Smooth muscle cell (in vitro differentiated cells): ENCODE data around the gene BTNL3. TPM values are rescaled to one million over a fixed set of nuclear protein-coding genes. Genes with fewer than 3 reads are reported as not detected.
"Not testable (repeated sequence)": the region's sequence is repeated elsewhere in the genome, so short reads cannot be mapped to it uniquely, and the experiment has no call there.

Source experiments
- DNase-seq: peaks from one replicate; lab custom pipeline; 2025; ENCODE audit not compliant: unreplicated experiment; lab: John Stamatoyannopoulos, UW
- H2AFZ ChIP-seq: fragments of 200-600 bp; sonication (generic); 2 replicates; pipeline ENCODE4 v1.6.0; 2016; ENCODE audit warnings: antibody characterized with exemption, low read depth, mild to moderate bottlenecking
- H3F3A ChIP-seq: fragments of 200-600 bp; sonication (generic); 2 replicates; pipeline ENCODE4 v1.6.0; 2017; ENCODE audit warnings: antibody characterized with exemption, low read depth
- H3K27ac ChIP-seq: fragments of 200-600 bp; sonication (generic); 2 replicates; pipeline ENCODE4 v1.5.1; 2016; ENCODE audit warnings: low read depth, mild to moderate bottlenecking
- H3K27me3 ChIP-seq: fragments of 200-600 bp; sonication (generic); 2 replicates; pipeline ENCODE4 v1.6.1; 2016; ENCODE audit warnings: low read depth, mild to moderate bottlenecking
- H3K36me3 ChIP-seq: fragments of 200-600 bp; sonication (generic); 2 replicates; pipeline ENCODE4 v1.5.1; 2016; ENCODE audit warnings: low read depth
- H3K4me1 ChIP-seq: fragments of 200-600 bp; sonication (generic); 2 replicates; pipeline ENCODE4 v1.5.1; 2016; ENCODE audit warnings: low read depth
- H3K4me2 ChIP-seq: fragments of 200-600 bp; sonication (generic); 2 replicates; pipeline ENCODE4 v1.6.0; 2016; ENCODE audit warnings: mild to moderate bottlenecking
- H3K4me3 ChIP-seq: fragments of 200-600 bp; sonication (generic); 2 replicates; pipeline ENCODE4 v1.5.1; 2016; ENCODE audit warnings: mild to moderate bottlenecking
- H3K79me2 ChIP-seq: fragments of 200-600 bp; sonication (generic); 2 replicates; pipeline ENCODE4 v1.6.0; 2016; ENCODE audit warnings: low read depth, mild to moderate bottlenecking
- H3K9ac ChIP-seq: fragments of 200-600 bp; sonication (generic); 2 replicates; pipeline ENCODE4 v1.6.0; 2016; ENCODE audit warnings: low read depth
- H3K9me3 ChIP-seq: fragments of 200-600 bp; sonication (generic); replicated peaks from 2 replicates; pipeline ENCODE4 v1.5.1; 2016; ENCODE audit warnings: low read depth
- H4K20me1 ChIP-seq: fragments of 200-600 bp; sonication (generic); 2 replicates; pipeline ENCODE4 v1.6.0; 2016; ENCODE audit warnings: low read depth
- CTCF ChIP-seq: fragments of 200-600 bp; sonication (generic); IDR thresholded peaks from 2 replicates; pipeline ENCODE4 v1.5.1; 2017; ENCODE audit warnings: borderline replicate concordance, mild to moderate bottlenecking, antibody characterized with exemption; ENCODE audit not compliant: insufficient read depth, poor library complexity, severe bottlenecking
- WGBS: methylation state at CpG from one replicate; pipeline ENCODE4 v1.1.7; 2016; ENCODE audit warnings: low lambda C conversion rate; 5-methylcytosine and 5-hydroxymethylcytosine counted together
- polyA plus RNA-seq: library from polyadenylated mRNA; unstranded; fragments of >200 nt; fragmentation: Nextera tagmentation; extraction: Ambion mirVana; gene quantifications from 2 replicates; pipeline ENCODE4 v1.2.1, GENCODE V29; 2016
- total RNA-seq: library from RNA; depleted of rRNA; stranded (reverse); fragments of >200 nt; gene quantifications from 2 replicates; pipeline ENCODE4 v1.2.3, GENCODE V29; 2014

The BTNL3 gene
- total and polyA plus RNA-seq, 2 experiments from 2014 or later: not detected

GRCh38 chr5:181044093-181044599 is 55.5 kb downstream of the BTNL3 start:
- H3F3A ChIP-seq: no peaks in the 10 kb centered on the region
- no peak overlapping the region for H3K4me2 ChIP-seq
- 90% methylated on average over 10 of the region's 10 CpGs for WGBS
- TF ChIP-seq CTCF: no peak
- no peaks in the 10 kb centered on the region for H3K9me3 ChIP-seq
- no peak overlapping the region for H3K4me3 ChIP-seq
- no peaks in the 10 kb centered on the region for H3K79me2 ChIP-seq
- no peaks in the 10 kb centered on the region for H4K20me1 ChIP-seq
- no peak overlapping the region for H3K27ac ChIP-seq
- no peak overlapping the region for H2AFZ ChIP-seq
- H3K27me3 ChIP-seq: peaks cover 48% of the 10 kb centered on the region
- DNase-seq: no peak
- H3K9ac ChIP-seq: no peak overlapping the region
- no peaks in the 10 kb centered on the region for H3K36me3 ChIP-seq
- H3K4me1 ChIP-seq: no peaks in the 10 kb centered on the region

DNA sequence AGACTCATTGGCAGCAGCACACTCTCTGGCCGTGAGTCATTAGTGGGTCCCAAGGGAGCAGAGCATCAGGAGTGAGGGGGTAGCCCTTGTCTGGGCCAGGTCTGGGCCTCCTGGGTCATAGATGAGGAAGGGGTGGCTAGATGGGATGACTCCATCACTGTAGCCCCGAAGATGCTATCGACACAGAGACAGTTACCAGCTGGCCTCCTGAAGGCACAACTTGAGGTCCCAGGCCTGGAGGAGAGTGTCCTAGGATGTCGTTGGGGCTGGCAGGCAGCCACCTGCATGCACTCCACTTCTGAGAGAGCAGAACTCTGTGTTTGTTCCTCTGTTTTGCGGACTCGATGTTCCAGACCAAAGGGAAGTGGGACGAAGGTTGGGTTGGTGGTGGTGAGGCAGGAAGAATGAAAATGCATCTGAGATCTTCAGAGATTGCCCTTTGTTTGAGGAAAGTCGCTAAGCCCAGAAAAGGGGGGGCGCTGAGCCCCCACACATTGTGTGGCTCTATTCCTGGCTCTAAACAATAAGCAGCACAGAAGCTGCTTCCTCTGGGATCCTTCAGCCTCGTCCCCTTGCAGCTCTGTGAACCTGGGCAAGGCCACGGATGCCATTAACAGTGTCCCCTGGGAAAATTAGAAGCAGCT is 56.1 kb downstream of the BTNL3 start:
- H3K4me1 ChIP-seq: no peaks in the 10 kb centered on the region
- H3K9ac ChIP-seq: no peak overlapping the region
- H3K36me3 ChIP-seq: no peaks in the 10 kb centered on the region
- no peak overlapping the region for H2AFZ ChIP-seq
- WGBS: 81% methylated on average over 11 of the region's 11 CpGs
- no peak overlapping the region for H3K4me2 ChIP-seq
- no peak for DNase-seq
- no peak overlapping the region for H3K4me3 ChIP-seq
- no peak overlapping the region for H3K27ac ChIP-seq
- no peaks in the 10 kb centered on the region for H3K9me3 ChIP-seq
- H3K79me2 ChIP-seq: no peaks in the 10 kb centered on the region
- no peaks in the 10 kb centered on the region for H3F3A ChIP-seq
- H3K27me3 ChIP-seq: peaks cover 55% of the 10 kb centered on the region
- H4K20me1 ChIP-seq: no peaks in the 10 kb centered on the region
- no peak for TF ChIP-seq CTCF

GRCh38 chr5:181045316-181045715 is 56.7 kb downstream of the BTNL3 start:
- Histone ChIP-seq H3K4me3 (no peak overlapping the region), H3K4me2 (no peak overlapping the region), H3K79me2 (no peaks in the 10 kb centered on the region), H3K27ac (no peak overlapping the region), H4K20me1 (no peaks in the 10 kb centered on the region), H2AFZ (no peak overlapping the region), H3K4me1 (no peaks in the 10 kb centered on the region), H3K9me3 (no peaks in the 10 kb centered on the region), H3K36me3 (no peaks in the 10 kb centered on the region), H3F3A (no peaks in the 10 kb centered on the region), H3K27me3 (peaks cover 57% of the 10 kb centered on the region), H3K9ac (no peak overlapping the region)
- TF ChIP-seq CTCF: no peak
- WGBS: 81% methylated on average over 10 of the region's 10 CpGs
- no peak for DNase-seq

GRCh38 chr5:181045857-181046256 is 57.2 kb downstream of the BTNL3 start:
- not testable (repeated sequence) for H3K4me3 ChIP-seq, H3K9ac ChIP-seq, H3F3A ChIP-seq, H3K79me2 ChIP-seq, DNase-seq, H4K20me1 ChIP-seq, H3K36me3 ChIP-seq, H3K4me1 ChIP-seq, H3K4me2 ChIP-seq, H3K9me3 ChIP-seq, H3K27ac ChIP-seq, H2AFZ ChIP-seq
- no CpG with 5 or more reads among the region's 1 CpG for WGBS
- peaks cover 59% of the 10 kb centered on the region for H3K27me3 ChIP-seq
